CD4-positive, alpha-beta T cell (primary cell): ENCODE measurements around the gene SLC30A2. TPM values are rescaled to one million over a fixed set of nuclear protein-coding genes. Genes with fewer than 3 reads are reported as not detected.

Experiments used
- ATAC-seq: fragments of 200-7000 bp; cut with Tn5 transposase; one replicate; pipeline ENCODE4 v1.10.0; 2022; ENCODE audit warnings: mild to moderate bottlenecking; ENCODE audit not compliant: poor library complexity
- CTCF ChIA-PET: fragments of 350-600 bp; sonication (Branson Sonifier 250); formaldehyde crosslinking; loops from one replicate; lab custom pipeline; 2021; ENCODE audit warnings: antibody characterized with exemption, inconsistent platforms; lab: Charles Lee
- POLR2A ChIA-PET: fragments of 350-600 bp; sonication (Branson Sonifier 250); formaldehyde crosslinking; loops from one replicate; lab custom pipeline; 2021; ENCODE audit warnings: antibody characterized with exemption, inconsistent platforms; lab: Charles Lee
- DNase-seq, 14 experiments: peaks; one replicate each; pipeline ENCODE4 v3.0.0-alpha.2; 2013 to 2020; ENCODE audit warnings: mixed read lengths in 2 of 14
- H3K27ac ChIP-seq, 2 donors: one replicate each; pipeline versions ENCODE4 v1.5.1 to v1.7.0; 2013; ENCODE audit warnings: low read length in 2 of 2, low read depth in 1 of 2, mild to moderate bottlenecking in 1 of 2
- H3K27me3 ChIP-seq, 2 experiments: 1 replicate in 1 of 2; 2 replicates in 1 of 2; pipeline versions ENCODE4 v1.6.1 to v1.7.0; 2013; ENCODE audit warnings: low read length in 2 of 2, control low read depth in 1 of 2, mild to moderate bottlenecking in 1 of 2, moderate library complexity in 1 of 2; ENCODE audit not compliant: insufficient read depth in 2 of 2, control insufficient read depth in 1 of 2
- H3K36me3 ChIP-seq: one replicate; pipeline ENCODE4 v1.6.1; 2013; ENCODE audit warnings: low read length, control low read depth; ENCODE audit not compliant: insufficient read depth
- H3K4me1 ChIP-seq: one replicate; pipeline ENCODE4 v1.6.1; 2013; ENCODE audit warnings: low read length, control low read depth; ENCODE audit not compliant: insufficient read depth
- H3K4me3 ChIP-seq: one replicate; pipeline ENCODE4 v1.5.1; 2013; ENCODE audit warnings: mild to moderate bottlenecking, low read length, moderate library complexity
- H3K9me3 ChIP-seq, 2 experiments: 1 replicate in 1 of 2; 2 replicates in 1 of 2; pipeline versions ENCODE4 v1.6.1 to v1.7.0; 2013; ENCODE audit warnings: low read length in 2 of 2, mild to moderate bottlenecking in 2 of 2, control low read depth in 1 of 2, moderate library complexity in 1 of 2; ENCODE audit not compliant: control insufficient read depth in 1 of 2, insufficient read depth in 1 of 2
- H3K27ac Mint-ChIP-seq: one replicate; pipeline ENCODE4 v1.8.0; 2020; ENCODE audit warnings: mixed read lengths
- H3K27me3 Mint-ChIP-seq: one replicate; pipeline ENCODE4 v1.8.0; 2021; ENCODE audit warnings: mixed read lengths
- H3K36me3 Mint-ChIP-seq: one replicate; pipeline ENCODE4 v1.8.0; 2021; ENCODE audit warnings: low read depth, mixed read lengths
- H3K4me1 Mint-ChIP-seq: one replicate; pipeline ENCODE4 v1.8.0; 2021; ENCODE audit warnings: low read depth, mixed read lengths
- H3K4me3 Mint-ChIP-seq: one replicate; pipeline ENCODE4 v1.8.0; 2020; ENCODE audit warnings: mild to moderate bottlenecking, mixed read lengths
- H3K9me3 Mint-ChIP-seq: one replicate; pipeline ENCODE4 v1.8.0; 2020; ENCODE audit warnings: mixed read lengths
- intact Hi-C, 2 experiments: fragments of 100-400 bp; cut with DNase I in 1 of 2; cut with micrococcal nuclease in 1 of 2; formaldehyde crosslinking; loops; one replicate each; pipeline versions ENCODE4 v1.15.1 to v1.9.0; 2023 to 2025; cut with DNase I, micrococcal nuclease
- total RNA-seq, 174 experiments: library from RNA in 2 of 174; stranded (reverse) in 2 of 174; gene quantifications; one replicate each; pipeline ENCODE4 v1.2.3 and lab custom pipeline; 2021 to 2026
- TF ChIP-seq, protein P1 (sequence below): fragments of 200-600 bp; IDR thresholded peaks from one replicate; pipeline ENCODE4 v1.8.0; 2022; ENCODE audit warnings: antibody characterized with exemption, mild to moderate bottlenecking

SLC30A2 gene
- total RNA-seq, 2 experiments from 2014 or later, result not detected

DNA sequence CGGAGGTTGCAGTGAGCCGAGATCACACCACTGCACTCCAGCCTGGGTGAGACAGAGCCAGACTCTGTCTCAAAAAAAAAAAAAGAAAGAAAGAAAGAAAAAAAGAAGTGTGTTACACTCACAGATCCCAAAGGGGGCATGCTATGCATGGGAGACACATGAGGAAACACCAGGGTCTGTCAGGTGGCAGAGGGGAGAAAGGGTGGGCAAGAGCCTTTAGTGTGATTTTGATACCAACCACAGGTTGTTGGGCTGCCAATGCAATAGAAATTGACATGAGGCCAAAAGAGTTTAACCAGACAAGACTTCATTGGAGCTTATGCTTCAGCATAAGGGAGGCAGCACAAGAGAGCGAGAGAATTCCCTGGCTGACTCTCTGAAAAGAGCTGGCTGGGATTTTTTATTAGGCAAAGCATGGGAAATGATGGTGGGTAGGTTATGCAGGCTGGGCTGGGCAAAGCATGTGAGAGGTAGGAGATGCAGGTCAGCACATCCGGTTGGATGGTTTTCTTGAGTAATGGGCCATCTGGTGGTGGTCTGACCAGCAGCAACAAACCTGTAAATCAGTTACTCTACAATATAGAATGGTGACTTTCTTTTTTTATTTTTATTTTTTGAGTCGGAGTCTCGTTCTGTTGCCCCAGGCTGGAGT, 36.0 kb downstream of the SLC30A2 start:
- DNase-seq (no peak), ATAC-seq (no peak)
- no peaks in the 10 kb centered on the region for H3K36me3 ChIP-seq
- H3K27ac ChIP-seq, result no peak overlapping the region
- Mint-ChIP-seq H3K27ac (no peak overlapping the region), H3K4me3 (no peak overlapping the region), H3K9me3 (no peaks in the 10 kb centered on the region), H3K4me1 (no peaks in the 10 kb centered on the region), H3K27me3 (peaks cover 3% of the 10 kb centered on the region), H3K36me3 (no peaks in the 10 kb centered on the region)
- TF ChIP-seq, protein P1, sequence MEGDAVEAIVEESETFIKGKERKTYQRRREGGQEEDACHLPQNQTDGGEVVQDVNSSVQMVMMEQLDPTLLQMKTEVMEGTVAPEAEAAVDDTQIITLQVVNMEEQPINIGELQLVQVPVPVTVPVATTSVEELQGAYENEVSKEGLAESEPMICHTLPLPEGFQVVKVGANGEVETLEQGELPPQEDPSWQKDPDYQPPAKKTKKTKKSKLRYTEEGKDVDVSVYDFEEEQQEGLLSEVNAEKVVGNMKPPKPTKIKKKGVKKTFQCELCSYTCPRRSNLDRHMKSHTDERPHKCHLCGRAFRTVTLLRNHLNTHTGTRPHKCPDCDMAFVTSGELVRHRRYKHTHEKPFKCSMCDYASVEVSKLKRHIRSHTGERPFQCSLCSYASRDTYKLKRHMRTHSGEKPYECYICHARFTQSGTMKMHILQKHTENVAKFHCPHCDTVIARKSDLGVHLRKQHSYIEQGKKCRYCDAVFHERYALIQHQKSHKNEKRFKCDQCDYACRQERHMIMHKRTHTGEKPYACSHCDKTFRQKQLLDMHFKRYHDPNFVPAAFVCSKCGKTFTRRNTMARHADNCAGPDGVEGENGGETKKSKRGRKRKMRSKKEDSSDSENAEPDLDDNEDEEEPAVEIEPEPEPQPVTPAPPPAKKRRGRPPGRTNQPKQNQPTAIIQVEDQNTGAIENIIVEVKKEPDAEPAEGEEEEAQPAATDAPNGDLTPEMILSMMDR, result no peak
- intact Hi-C loops, result no loop called here
- ChIA-PET POLR2A (interaction anchor here (0.8 kb wide), 1 partner anchor 1437 kb away, joined by 3 read pairs; no protein-coding TSS in a partner anchor), CTCF (interaction anchor here (0.5 to 1.4 kb wide), 3 partner anchors 12 to 395 kb away, joined by 3 read pairs; partner anchors contain the start of gene PAFAH2)
- H3K9me3 ChIP-seq, result no peaks in the 10 kb centered on the region
- no peak overlapping the region for H3K4me3 ChIP-seq
- H3K27me3 ChIP-seq, result peaks cover 0 to 3% of the 10 kb centered on the region in 2 experiments
- no peaks in the 10 kb centered on the region for H3K4me1 ChIP-seq

DNA sequence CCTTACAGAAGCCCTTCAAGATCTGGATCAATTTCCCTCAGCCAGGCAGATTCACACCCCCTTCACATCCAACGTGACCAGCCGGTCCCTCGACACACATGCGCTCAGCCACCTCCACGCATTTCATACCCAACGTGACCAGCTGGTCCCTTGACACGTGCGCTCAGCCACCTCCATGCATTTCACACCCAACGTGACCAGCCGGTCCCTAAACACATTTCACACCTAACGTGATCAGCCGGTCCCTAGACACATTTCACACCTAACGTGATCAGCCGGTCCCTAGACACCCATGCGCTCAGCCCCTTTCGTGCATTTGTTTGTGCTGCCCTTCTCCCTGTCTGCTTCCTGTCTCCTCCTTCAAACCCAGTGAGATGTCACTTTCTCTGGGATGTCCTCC, 39.2 kb downstream of the SLC30A2 start:
- ChIA-PET POLR2A (no interaction called here), CTCF (no interaction called here)
- H3K9me3 ChIP-seq, result no peaks in the 10 kb centered on the region
- TF ChIP-seq, protein P1, result no peak
- no peaks in the 10 kb centered on the region for H3K36me3 ChIP-seq
- Mint-ChIP-seq H3K4me3 (no peak overlapping the region), H3K4me1 (no peaks in the 10 kb centered on the region), H3K27ac (no peak overlapping the region), H3K27me3 (peaks cover 3% of the 10 kb centered on the region), H3K36me3 (no peaks in the 10 kb centered on the region), H3K9me3 (no peaks in the 10 kb centered on the region)
- H3K27me3 ChIP-seq, result peaks cover 0 to 3% of the 10 kb centered on the region in 2 experiments
- ATAC-seq (no peak), DNase-seq (no peak)
- H3K4me3 ChIP-seq, result no peak overlapping the region
- intact Hi-C loops, result no loop called here
- no peaks in the 10 kb centered on the region for H3K4me1 ChIP-seq
- no peak overlapping the region for H3K27ac ChIP-seq

DNA sequence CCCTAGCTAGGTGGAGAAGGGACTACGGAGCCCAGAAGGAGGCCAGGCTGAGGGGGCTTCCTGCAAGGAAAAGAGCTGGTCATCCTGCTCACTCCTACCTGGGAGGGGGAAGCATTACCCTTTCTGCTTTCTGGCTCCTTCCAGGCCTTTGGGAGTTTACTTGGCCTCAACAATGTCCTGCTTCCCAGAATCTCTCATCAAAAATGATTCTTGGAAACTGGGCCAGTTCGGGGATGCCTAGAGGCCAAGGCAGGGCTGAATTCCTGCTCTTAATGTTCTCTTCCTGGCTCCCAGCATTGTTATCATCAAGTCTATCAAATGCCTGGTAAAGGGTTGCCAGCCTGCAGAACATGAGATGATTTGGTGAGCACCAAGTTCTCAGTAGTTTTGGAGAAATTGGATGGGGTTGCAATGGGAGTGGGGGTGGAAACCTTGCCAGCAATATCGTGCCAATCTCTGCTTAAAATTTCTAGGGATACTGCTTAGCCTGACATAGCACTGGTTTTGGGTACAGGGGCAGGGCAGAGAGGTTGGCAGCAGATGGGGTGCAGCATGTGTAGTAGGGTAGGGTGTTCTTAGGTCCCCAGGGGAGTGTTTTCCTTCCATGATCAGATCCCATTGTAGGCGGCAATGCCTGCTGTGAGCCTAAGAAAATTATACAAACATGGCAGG, 40.3 kb downstream of the SLC30A2 start:
- peaks cover 0 to 3% of the 10 kb centered on the region in 2 experiments for H3K27me3 ChIP-seq
- no peak for ATAC-seq
- H3K9me3 Mint-ChIP-seq, result no peaks in the 10 kb centered on the region
- ChIA-PET POLR2A (no interaction called here), CTCF (no interaction called here)
- no peaks in the 10 kb centered on the region for H3K36me3 ChIP-seq
- DNase-seq, result no peak
- no peaks in the 10 kb centered on the region for H3K36me3 Mint-ChIP-seq
- H3K4me1 Mint-ChIP-seq, result no peaks in the 10 kb centered on the region
- H3K27me3 Mint-ChIP-seq, result peaks cover 3% of the 10 kb centered on the region
- intact Hi-C loops, result no loop called here
- no peak overlapping the region for H3K27ac ChIP-seq
- H3K4me3 Mint-ChIP-seq, result no peak overlapping the region
- no peak overlapping the region for H3K4me3 ChIP-seq
- TF ChIP-seq, protein P1, result no peak
- H3K4me1 ChIP-seq, result no peaks in the 10 kb centered on the region
- no peaks in the 10 kb centered on the region for H3K9me3 ChIP-seq
- no peak overlapping the region for H3K27ac Mint-ChIP-seq
